Psoas muscle (tissue), 8 donors: ENCODE measurements around the gene FUT1. TPM values are rescaled to one million over a fixed set of nuclear protein-coding genes. Genes with fewer than 3 reads are reported as not detected.
"Not testable (repeated sequence)": the region's sequence is repeated elsewhere in the genome, so short reads cannot be mapped to it uniquely, and the experiment has no call there.

Source experiments
- ATAC-seq, 4 donors: fragments of 200-7000 bp; cut with Tn5 transposase; one replicate each; pipeline ENCODE4 v1.9.1; 2020; ENCODE audit warnings: moderate library complexity in 3 of 4, mild to moderate bottlenecking in 2 of 4
- DNase-seq, 2 donors: peaks; one replicate each; pipeline ENCODE4 v3.0.0-alpha.2; 2020
- H3K27ac ChIP-seq: fragments of 200-600 bp; one replicate; pipeline ENCODE4 v1.8.0; 2022
- H3K27me3 ChIP-seq, 3 donors: fragments of 200-600 bp in 1 of 3; one replicate each; pipeline versions ENCODE4 v1.6.1 to v1.8.0; 2013 to 2022; ENCODE audit warnings: low read length in 2 of 3, mild to moderate bottlenecking in 2 of 3, moderate library complexity in 1 of 3; ENCODE audit not compliant: insufficient read depth in 3 of 3
- H3K36me3 ChIP-seq, 2 donors: fragments of 200-600 bp in 1 of 2; one replicate each; pipeline versions ENCODE4 v1.6.1 to v1.8.0; 2013 to 2022; ENCODE audit warnings: low read depth in 1 of 2, mild to moderate bottlenecking in 1 of 2, moderate library complexity in 1 of 2; ENCODE audit not compliant: insufficient read depth in 1 of 2
- H3K4me1 ChIP-seq: fragments of 200-600 bp; one replicate; pipeline ENCODE4 v1.8.0; 2022
- H3K4me3 ChIP-seq: fragments of 200-600 bp; one replicate; pipeline ENCODE4 v1.8.0; 2022; ENCODE audit warnings: mild to moderate bottlenecking
- H3K9me3 ChIP-seq: fragments of 200-600 bp; one replicate; pipeline ENCODE4 v1.8.0; 2022
- CTCF ChIP-seq: fragments of 200-600 bp; IDR thresholded peaks from one replicate; pipeline ENCODE4 v1.8.0; 2022; ENCODE audit warnings: antibody characterized with exemption
- WGBS, 3 donors: extraction: QIAGEN DNeasy Blood & Tissue Kit; methylation state at CpG; one replicate each; pipeline versions ENCODE4 v1.1.6 to v1.1.7; 2013; 5-methylcytosine and 5-hydroxymethylcytosine counted together
- intact Hi-C, 2 donors: fragments of 100-400 bp; cut with DNase I; formaldehyde crosslinking; loops; one replicate each; pipeline versions ENCODE4 v1.11.0 to v1.14.2; 2022
- polyA plus RNA-seq, 3 donors: library from polyadenylated mRNA; stranded (reverse); fragments of 200-250 nt; gene quantifications; one replicate each; pipeline ENCODE4 v1.2.3, GENCODE V29; 2013
- total RNA-seq, 4 donors: library from RNA; stranded (reverse); fragmentation: NEBNext Ultra II Directional in 2 of 4; extraction: Animal tissue kit (Norgen Biotek cat#: 25700) in 2 of 4; gene quantifications; one replicate each; pipeline versions ENCODE4 v1.2.1 to v1.2.4, GENCODE V29; 2021 to 2023
- donor health status: healthy with polysubstance abuse.
- donor health status: DM: no; HTN: no; CAD: no; lungs with moderate emphysema.
- donor health status: Bipolar disorder and iron deficiency.
- donor health status: healthy.
- donor health status: DM: yes; HTN: yes; CAD: no.
- donor health status: DM: no; HTN: no; CAD: no.
- donor health status: DM: no; HTN: no; CAD: no.
- donor health status: DM: yes; HTN: yes; CAD: no.

FUT1 gene
- total and polyA plus RNA-seq, 7 donors: 1.1 to 2.3 (median 1.6) TPM

- H3K4me3 ChIP-seq: no peak overlapping the region
- no peaks in the 10 kb centered on the region for H3K27me3 ChIP-seq
- WGBS, 3 donors: 69 to 79% (median 79%) methylated on average over 8 of the region's 8 CpGs
- ATAC-seq: no peak
- H3K36me3 ChIP-seq: peaks cover 0 to 2% of the 10 kb centered on the region in 2 donors
- H3K4me1 ChIP-seq: peaks cover 7% of the 10 kb centered on the region
- no peak for TF ChIP-seq CTCF
- no peak for DNase-seq
- no peak overlapping the region for H3K27ac ChIP-seq
- intact Hi-C loops: no loop called here
- no peaks in the 10 kb centered on the region for H3K9me3 ChIP-seq
Measured at GRCh38 chr19:48793271-48793670, 40.8 kb upstream of the FUT1 start.

- not testable (repeated sequence) for H3K4me3 ChIP-seq, H3K4me1 ChIP-seq, H3K27me3 ChIP-seq, H3K9me3 ChIP-seq, H3K36me3 ChIP-seq, DNase-seq
- peak; percentile 41 to 73 (median 54) for ATAC-seq
- peak overlapping the region; percentile 62 for H3K27ac ChIP-seq
- WGBS, 3 donors: 32 to 58% (median 37%) methylated on average over 9 of the region's 9 CpGs
- intact Hi-C loops: loop anchor here in 1 of 2 donors (2.0 kb wide), 1 partner anchor 177 kb away; the partner anchor contains the start of gene FTL
Measured at GRCh38 chr19:48787331-48787730, 34.9 kb upstream of the FUT1 start.

- intact Hi-C loops: loop anchor here in 1 of 2 donors (2.0 kb wide), 1 partner anchor 178 kb away; the partner anchor contains the start of gene FTL
- H3K4me1 ChIP-seq, H3K9me3 ChIP-seq, H3K4me3 ChIP-seq, H3K36me3 ChIP-seq, DNase-seq, H3K27me3 ChIP-seq: not testable (repeated sequence)
- H3K27ac ChIP-seq: peak overlapping the region; percentile 62
- ATAC-seq: peak; percentile 35 to 61 (median 48)
- 47 to 54% (median 49%) methylated on average over 7 of the region's 7 CpGs for WGBS, 3 donors
Measured at GRCh38 chr19:48786422-48786821, 34.0 kb upstream of the FUT1 start.

GRCh38 chr19:48784527-48784926 lies 32.1 kb upstream of the FUT1 start:
- no peaks in the 10 kb centered on the region for H3K36me3 ChIP-seq
- no peak for ATAC-seq
- DNase-seq: no peak
- no peaks in the 10 kb centered on the region for H3K9me3 ChIP-seq
- no peak for TF ChIP-seq CTCF
- H3K4me3 ChIP-seq: no peak overlapping the region
- H3K27ac ChIP-seq: no peak overlapping the region
- 76 to 82% (median 78%) methylated on average over 5 of the region's 5 CpGs for WGBS, 3 donors
- no peaks in the 10 kb centered on the region for H3K4me1 ChIP-seq
- no peaks in the 10 kb centered on the region for H3K27me3 ChIP-seq
- intact Hi-C loops: no loop called here

GRCh38 chr19:48780631-48781391 lies 28.4 kb upstream of the FUT1 start:
- ATAC-seq: peak; percentile 33 to 55 (median 44)
- no peak overlapping the region for H3K4me3 ChIP-seq
- no peak for TF ChIP-seq CTCF
- peak overlapping the region; percentile 70 for H3K27ac ChIP-seq
- no peaks in the 10 kb centered on the region for H3K36me3 ChIP-seq
- no peaks in the 10 kb centered on the region for H3K9me3 ChIP-seq
- no peaks in the 10 kb centered on the region for H3K4me1 ChIP-seq
- intact Hi-C loops: no loop called here
- WGBS, 3 donors: 60 to 69% (median 67%) methylated on average over 14 of the region's 14 CpGs
- no peaks in the 10 kb centered on the region for H3K27me3 ChIP-seq
- DNase-seq: peak in 1 of 2 donors; percentile 48
